SK-N-SH (cell line): ENCODE measurements around the gene ZMIZ1. TPM values are rescaled to one million over a fixed set of nuclear protein-coding genes. Genes with fewer than 3 reads are reported as not detected.
"Not testable (repeated sequence)": the region's sequence is repeated elsewhere in the genome, so short reads cannot be mapped to it uniquely, and the experiment has no call there.

Experiments used
- CTCF ChIA-PET: fragments of 300-600, 350-600 bp; formaldehyde crosslinking; extraction: SDS; loops from one replicate; lab custom pipeline; 2021; lab: Yijun Ruan, JAX
- POLR2A ChIA-PET: fragments of 350-600 bp; sonication (Branson Sonifier 250); formaldehyde crosslinking; extraction: SDS; loops from one replicate; lab custom pipeline; 2020; ENCODE audit warnings: antibody characterized with exemption, inconsistent platforms; lab: Yijun Ruan, JAX
- DNase-seq: peaks from one replicate; pipeline ENCODE4 v3.0.0; 2012
- H2AFZ ChIP-seq: fragments of 200-600 bp; sonication (generic); 2 replicates; pipeline ENCODE4 v1.8.1; 2016; ENCODE audit warnings: antibody characterized with exemption, mild to moderate bottlenecking, low read depth
- H3F3A ChIP-seq: fragments of 200-600 bp; sonication (generic); replicated peaks from 2 replicates; pipeline ENCODE3; 2016; ENCODE audit warnings: antibody characterized with exemption, mild to moderate bottlenecking; ENCODE audit not compliant: insufficient read depth
- H3K27ac ChIP-seq, 2 experiments: fragments of 200-500 bp in 1 of 2; fragments of 200-600 bp in 1 of 2; sonication (Bioruptor generic) in 1 of 2; sonication (generic), shearing (Covaris generic) in 1 of 2; 2 replicates each; pipeline versions ENCODE4 v1.5.1 to v1.6.1; 2014 to 2016; ENCODE audit warnings: low read depth in 2 of 2, inconsistent platforms in 1 of 2, low read length in 1 of 2, mild to moderate bottlenecking in 1 of 2, mixed read lengths in 1 of 2
- H3K27me3 ChIP-seq: fragments of 200-600 bp; sonication (generic), shearing (Covaris generic); 2 replicates; pipeline ENCODE4 v1.6.1; 2016; ENCODE audit warnings: mixed run types; ENCODE audit not compliant: insufficient read depth
- H3K36me3 ChIP-seq, 2 experiments: fragments of 200-500 bp in 1 of 2; fragments of 200-600 bp in 1 of 2; sonication (Bioruptor generic) in 1 of 2; sonication (generic) in 1 of 2; replicated peaks in 1 of 2; 2 replicates each; pipeline versions ENCODE3 to v1.5.1; 2014 to 2016; ENCODE audit warnings: low read length in 1 of 2, mild to moderate bottlenecking in 1 of 2; ENCODE audit not compliant: insufficient read depth in 2 of 2, control insufficient read depth in 1 of 2
- H3K4me1 ChIP-seq, 2 experiments: fragments of 200-500 bp in 1 of 2; fragments of 200-600 bp in 1 of 2; sonication (Bioruptor generic) in 1 of 2; sonication (generic), shearing (Covaris generic) in 1 of 2; 2 replicates each; pipeline versions ENCODE4 v1.5.1 to v1.6.1; 2014 to 2016; ENCODE audit warnings: low read depth in 1 of 2, low read length in 1 of 2, mixed run types in 1 of 2; ENCODE audit not compliant: insufficient read depth in 2 of 2, control insufficient read depth in 1 of 2
- H3K4me2 ChIP-seq: fragments of 200-600 bp; sonication (generic), shearing (Covaris generic); 2 replicates; pipeline ENCODE4 v1.6.1; 2017; ENCODE audit warnings: mixed run types
- H3K4me3 ChIP-seq, 2 experiments: fragments of 200-500 bp in 1 of 2; fragments of 200-600 bp in 1 of 2; sonication (Bioruptor generic) in 1 of 2; sonication (generic), shearing (Covaris generic) in 1 of 2; 2 replicates each; pipeline versions ENCODE4 v1.5.1 to v1.8.1; 2014 to 2016; ENCODE audit warnings: low read depth in 2 of 2, inconsistent platforms in 1 of 2, low read length in 1 of 2, mild to moderate bottlenecking in 1 of 2, mixed read lengths in 1 of 2, moderate library complexity in 1 of 2
- H3K79me2 ChIP-seq: fragments of 200-600 bp; sonication (generic); 2 replicates; pipeline ENCODE4 v1.8.1; 2017; ENCODE audit warnings: mild to moderate bottlenecking; ENCODE audit not compliant: insufficient read depth
- H3K9ac ChIP-seq: fragments of 200-600 bp; sonication (generic); 2 replicates; pipeline ENCODE4 v1.6.1; 2017; ENCODE audit warnings: mixed run types
- H3K9me2 ChIP-seq: fragments of 200-600 bp; sonication (generic); 2 replicates; pipeline ENCODE4 v1.6.1; 2017; ENCODE audit warnings: mixed run types
- H3K9me3 ChIP-seq: fragments of 200-600 bp; sonication (generic); 2 replicates; pipeline ENCODE4 v1.6.1; 2017; ENCODE audit warnings: mixed run types, mild to moderate bottlenecking, moderate library complexity
- H4K20me1 ChIP-seq: fragments of 200-600 bp; sonication (generic); 2 replicates; pipeline ENCODE4 v1.6.1; 2017; ENCODE audit warnings: mild to moderate bottlenecking, mixed run types; ENCODE audit not compliant: insufficient read depth
- CHD2 ChIP-seq: fragments of 150-350 bp; IDR thresholded peaks from 2 replicates; pipeline ENCODE4 v1.6.1; 2018; ENCODE audit warnings: low read length; ENCODE audit not compliant: partially characterized antibody
- ELF1 ChIP-seq: IDR thresholded peaks from 2 replicates; pipeline ENCODE4 v1.4.0; 2012
- EP300 ChIP-seq, 2 experiments: IDR thresholded peaks; 2 replicates each; pipeline versions ENCODE4 v1.4.0 to v1.6.1; 2012; ENCODE audit warnings: borderline replicate concordance in 1 of 2, low read depth in 1 of 2, low read length in 1 of 2
- FOXM1 ChIP-seq: IDR thresholded peaks from 2 replicates; pipeline ENCODE4 v1.4.0; 2012; ENCODE audit warnings: low read depth, mild to moderate bottlenecking
- JUND ChIP-seq: IDR thresholded peaks from 2 replicates; pipeline ENCODE4 v1.4.0; 2012
- NRF1 ChIP-seq: IDR thresholded peaks from 2 replicates; pipeline ENCODE4 v1.6.1; 2012; ENCODE audit warnings: low read depth, mild to moderate bottlenecking, low read length
- POLR2AphosphoS5 ChIP-seq: IDR thresholded peaks from 2 replicates; pipeline ENCODE4 v1.6.1; 2012; ENCODE audit warnings: low read depth, low read length
- RXRA ChIP-seq: IDR thresholded peaks from 2 replicates; pipeline ENCODE4 v1.4.0; 2012; ENCODE audit warnings: low read depth, mild to moderate bottlenecking, borderline replicate concordance
- TAF1 ChIP-seq: IDR thresholded peaks from 2 replicates; pipeline ENCODE4 v1.6.1; 2012; ENCODE audit warnings: low read depth, mild to moderate bottlenecking, low read length, moderate library complexity, borderline replicate concordance
- TEAD4 ChIP-seq: IDR thresholded peaks from 2 replicates; pipeline ENCODE4 v1.4.0; 2012; ENCODE audit warnings: mild to moderate bottlenecking, borderline replicate concordance; ENCODE audit not compliant: insufficient read depth
- WGBS: methylation state at CpG from one replicate; pipeline ENCODE4 v1.1.6; 2017; ENCODE audit warnings: low lambda C conversion rate; 5-methylcytosine and 5-hydroxymethylcytosine counted together
- polyA plus RNA-seq, 3 experiments: library from polyadenylated mRNA; depleted of rRNA; stranded (reverse); fragments of >200 nt; gene quantifications; 2 replicates each; pipeline ENCODE4 v1.2.3, GENCODE V29; 2012
- TF ChIP-seq, protein P1 (sequence below): fragments of 150-350 bp; IDR thresholded peaks from 2 replicates; pipeline ENCODE4 v1.6.1; 2016; ENCODE audit warnings: mild to moderate bottlenecking, low read depth, low read length
- TF ChIP-seq, protein P2 (sequence below): fragments of 150-350 bp; IDR thresholded peaks from 2 replicates; pipeline ENCODE4 v1.6.1; 2017; ENCODE audit warnings: antibody characterized with exemption, low read length, low read depth, borderline replicate concordance
- TF ChIP-seq, protein P3 (sequence below): IDR thresholded peaks from 2 replicates; pipeline ENCODE4 v1.6.1; 2012; ENCODE audit warnings: mild to moderate bottlenecking, low read depth, low read length, moderate library complexity
- TF ChIP-seq, protein P4 (sequence below): IDR thresholded peaks from 2 replicates; pipeline ENCODE4 v1.4.0; 2012; ENCODE audit warnings: low read depth

ZMIZ1 gene
- polyA plus RNA-seq, 1 of the 3 experiments (the other 2 are of a cell fraction): 23.5 TPM

DNA sequence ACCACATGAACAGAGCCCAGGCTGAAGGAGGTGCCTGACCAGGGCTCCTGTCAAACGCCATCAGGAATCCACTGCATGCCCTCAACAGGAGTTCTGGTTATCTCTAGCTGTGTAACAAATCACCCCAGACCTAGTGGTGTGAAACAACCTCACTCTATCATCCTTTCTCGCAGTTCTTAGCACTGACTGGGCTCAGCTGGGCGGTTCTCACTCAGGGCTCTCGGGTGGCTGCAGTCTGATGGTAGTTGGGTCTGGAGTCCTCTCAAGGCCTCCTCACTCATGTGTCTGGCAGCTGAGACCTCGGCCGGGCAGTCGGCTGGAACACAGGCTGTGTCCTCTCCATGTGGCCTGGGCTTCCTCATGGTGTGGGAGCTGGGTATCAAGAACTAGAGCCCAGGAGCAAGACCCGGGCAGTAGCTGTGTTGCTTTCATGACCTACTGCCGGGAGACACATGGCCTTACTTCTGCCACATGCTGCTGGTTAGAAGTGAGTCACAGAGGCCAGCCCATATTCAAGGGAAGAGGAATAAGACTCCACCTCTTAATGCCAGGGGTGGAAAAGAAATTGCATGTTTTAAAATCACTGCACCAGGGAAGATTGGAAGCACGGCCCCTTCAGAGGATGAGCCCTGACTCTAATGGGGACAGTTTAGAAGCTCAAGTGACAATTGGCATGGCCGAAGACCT lies 269.2 kb downstream of the ZMIZ1 start:
- H3K27me3 ChIP-seq, H3K9me2 ChIP-seq, CTCF ChIA-PET, H2AFZ ChIP-seq, H3F3A ChIP-seq, H4K20me1 ChIP-seq, H3K9me3 ChIP-seq, H3K79me2 ChIP-seq, H3K4me3 ChIP-seq, H3K4me2 ChIP-seq, H3K27ac ChIP-seq, H3K9ac ChIP-seq, DNase-seq, H3K36me3 ChIP-seq, POLR2A ChIA-PET: not testable (repeated sequence)
- WGBS: 93% methylated on average over 6 of the region's 11 CpGs
- H3K4me1 ChIP-seq: peaks cover 0 to 22% of the 10 kb centered on the region in 2 experiments; a peak in 1 of 4 replicates

DNA sequence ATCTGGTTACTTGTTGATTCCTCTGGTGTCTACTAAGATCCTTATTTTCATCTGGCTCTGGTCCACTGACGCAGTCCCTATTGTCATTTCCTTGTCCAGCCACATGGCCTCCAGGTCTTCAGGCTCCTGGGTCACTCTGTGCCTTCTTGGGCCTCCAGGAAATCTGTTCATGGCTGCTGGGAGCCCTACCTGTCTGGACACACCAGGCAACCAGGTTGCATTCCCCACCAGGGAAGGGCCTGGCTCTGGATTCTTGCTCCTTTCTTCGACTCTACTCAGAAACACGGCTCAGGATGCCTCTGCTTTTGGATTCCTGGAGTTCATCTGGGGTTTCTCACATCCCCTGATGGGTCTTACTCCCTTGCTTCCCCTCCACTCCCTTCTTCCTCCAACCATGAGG lies 270.5 kb downstream of the ZMIZ1 start:
- Histone ChIP-seq H3K4me3 (no peak overlapping the region), H3K36me3 (no peaks in the 10 kb centered on the region), H3K27me3 (no peaks in the 10 kb centered on the region), H3K4me1 (peaks cover 0 to 30% of the 10 kb centered on the region in 2 experiments; a peak in 1 of 4 replicates), H3F3A (no peaks in the 10 kb centered on the region), H3K79me2 (no peaks in the 10 kb centered on the region), H4K20me1 (no peaks in the 10 kb centered on the region), H2AFZ (no peak overlapping the region), H3K9ac (no peak overlapping the region), H3K4me2 (no peak overlapping the region), H3K9me2 (no peaks in the 10 kb centered on the region), H3K9me3 (no peaks in the 10 kb centered on the region), H3K27ac (no peak overlapping the region)
- TF ChIP-seq JUND (no peak), CHD2 (no peak), EP300 (IDR thresholded peaks at IDR 0.05; ENCODE audit: borderline replicate concordance in 1 of 2, low read depth in 1 of 2, low read length in 1 of 2) (no peak)
- ChIA-PET POLR2A (no interaction called here), CTCF (no interaction called here)
- no peak for DNase-seq
- WGBS: 95% methylated on average over 3 of the region's 3 CpGs

DNA sequence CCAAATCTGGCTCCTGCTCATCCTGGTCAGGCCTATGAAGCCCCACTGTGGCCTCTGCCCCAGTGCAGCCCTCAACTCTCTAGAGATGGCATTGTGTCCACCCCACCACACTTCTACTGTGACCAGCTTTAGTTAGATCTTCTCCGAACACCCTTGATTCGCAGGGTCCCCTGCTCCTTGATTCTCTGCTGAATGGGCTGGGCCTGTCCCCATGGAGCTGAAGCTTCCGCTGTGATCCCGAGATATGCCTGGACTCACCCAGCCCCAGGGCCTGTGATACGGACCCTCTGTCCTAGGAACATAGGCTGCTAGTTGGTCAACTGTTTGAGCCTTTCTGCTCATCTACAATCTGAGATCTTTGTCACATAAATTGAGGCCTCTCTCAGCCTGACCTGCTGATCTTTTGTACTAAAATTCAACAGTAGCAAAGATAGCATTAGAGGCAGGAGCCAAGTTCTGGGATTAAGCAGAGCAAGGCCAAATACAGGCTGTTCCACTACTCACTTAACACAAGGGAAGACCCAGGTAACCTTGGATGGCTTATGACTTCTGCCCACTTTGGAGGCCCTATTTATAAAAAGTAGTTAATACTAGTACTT lies 272.0 kb downstream of the ZMIZ1 start:
- CTCF ChIA-PET: interaction anchor here (0.8 kb wide), 1 partner anchor 25 kb away, joined by 3 read pairs; no protein-coding TSS in a partner anchor
- Histone ChIP-seq H3K36me3 (no peaks in the 10 kb centered on the region), H3F3A (no peaks in the 10 kb centered on the region), H3K4me3 (no peak overlapping the region), H3K9ac (no peak overlapping the region), H3K79me2 (no peaks in the 10 kb centered on the region), H3K4me2 (no peak overlapping the region), H2AFZ (no peak overlapping the region), H3K27ac (no peak overlapping the region), H4K20me1 (no peaks in the 10 kb centered on the region), H3K27me3 (no peaks in the 10 kb centered on the region), H3K4me1 (peaks cover 0 to 30% of the 10 kb centered on the region in 2 experiments; a peak in 1 of 4 replicates), H3K9me2 (no peaks in the 10 kb centered on the region), H3K9me3 (no peaks in the 10 kb centered on the region)
- WGBS: 100% methylated on average over 2 of the region's 5 CpGs
- POLR2A ChIA-PET: no interaction called here
- no peak for DNase-seq
- TF ChIP-seq CHD2 (no peak), ELF1 (no peak), JUND (no peak), POLR2AphosphoS5 (no peak), NRF1 (no peak), TEAD4 (no peak), RXRA (no peak), TAF1 (no peak), FOXM1 (no peak)
- TF ChIP-seq, protein P1, sequence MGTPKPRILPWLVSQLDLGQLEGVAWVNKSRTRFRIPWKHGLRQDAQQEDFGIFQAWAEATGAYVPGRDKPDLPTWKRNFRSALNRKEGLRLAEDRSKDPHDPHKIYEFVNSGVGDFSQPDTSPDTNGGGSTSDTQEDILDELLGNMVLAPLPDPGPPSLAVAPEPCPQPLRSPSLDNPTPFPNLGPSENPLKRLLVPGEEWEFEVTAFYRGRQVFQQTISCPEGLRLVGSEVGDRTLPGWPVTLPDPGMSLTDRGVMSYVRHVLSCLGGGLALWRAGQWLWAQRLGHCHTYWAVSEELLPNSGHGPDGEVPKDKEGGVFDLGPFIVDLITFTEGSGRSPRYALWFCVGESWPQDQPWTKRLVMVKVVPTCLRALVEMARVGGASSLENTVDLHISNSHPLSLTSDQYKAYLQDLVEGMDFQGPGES: no peak
- TF ChIP-seq, protein P2, sequence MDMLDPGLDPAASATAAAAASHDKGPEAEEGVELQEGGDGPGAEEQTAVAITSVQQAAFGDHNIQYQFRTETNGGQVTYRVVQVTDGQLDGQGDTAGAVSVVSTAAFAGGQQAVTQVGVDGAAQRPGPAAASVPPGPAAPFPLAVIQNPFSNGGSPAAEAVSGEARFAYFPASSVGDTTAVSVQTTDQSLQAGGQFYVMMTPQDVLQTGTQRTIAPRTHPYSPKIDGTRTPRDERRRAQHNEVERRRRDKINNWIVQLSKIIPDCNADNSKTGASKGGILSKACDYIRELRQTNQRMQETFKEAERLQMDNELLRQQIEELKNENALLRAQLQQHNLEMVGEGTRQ: no peak
- TF ChIP-seq, protein P3, sequence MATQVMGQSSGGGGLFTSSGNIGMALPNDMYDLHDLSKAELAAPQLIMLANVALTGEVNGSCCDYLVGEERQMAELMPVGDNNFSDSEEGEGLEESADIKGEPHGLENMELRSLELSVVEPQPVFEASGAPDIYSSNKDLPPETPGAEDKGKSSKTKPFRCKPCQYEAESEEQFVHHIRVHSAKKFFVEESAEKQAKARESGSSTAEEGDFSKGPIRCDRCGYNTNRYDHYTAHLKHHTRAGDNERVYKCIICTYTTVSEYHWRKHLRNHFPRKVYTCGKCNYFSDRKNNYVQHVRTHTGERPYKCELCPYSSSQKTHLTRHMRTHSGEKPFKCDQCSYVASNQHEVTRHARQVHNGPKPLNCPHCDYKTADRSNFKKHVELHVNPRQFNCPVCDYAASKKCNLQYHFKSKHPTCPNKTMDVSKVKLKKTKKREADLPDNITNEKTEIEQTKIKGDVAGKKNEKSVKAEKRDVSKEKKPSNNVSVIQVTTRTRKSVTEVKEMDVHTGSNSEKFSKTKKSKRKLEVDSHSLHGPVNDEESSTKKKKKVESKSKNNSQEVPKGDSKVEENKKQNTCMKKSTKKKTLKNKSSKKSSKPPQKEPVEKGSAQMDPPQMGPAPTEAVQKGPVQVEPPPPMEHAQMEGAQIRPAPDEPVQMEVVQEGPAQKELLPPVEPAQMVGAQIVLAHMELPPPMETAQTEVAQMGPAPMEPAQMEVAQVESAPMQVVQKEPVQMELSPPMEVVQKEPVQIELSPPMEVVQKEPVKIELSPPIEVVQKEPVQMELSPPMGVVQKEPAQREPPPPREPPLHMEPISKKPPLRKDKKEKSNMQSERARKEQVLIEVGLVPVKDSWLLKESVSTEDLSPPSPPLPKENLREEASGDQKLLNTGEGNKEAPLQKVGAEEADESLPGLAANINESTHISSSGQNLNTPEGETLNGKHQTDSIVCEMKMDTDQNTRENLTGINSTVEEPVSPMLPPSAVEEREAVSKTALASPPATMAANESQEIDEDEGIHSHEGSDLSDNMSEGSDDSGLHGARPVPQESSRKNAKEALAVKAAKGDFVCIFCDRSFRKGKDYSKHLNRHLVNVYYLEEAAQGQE: no peak
- TF ChIP-seq, protein P4, sequence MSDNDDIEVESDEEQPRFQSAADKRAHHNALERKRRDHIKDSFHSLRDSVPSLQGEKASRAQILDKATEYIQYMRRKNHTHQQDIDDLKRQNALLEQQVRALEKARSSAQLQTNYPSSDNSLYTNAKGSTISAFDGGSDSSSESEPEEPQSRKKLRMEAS: no peak
